HG03280 (cell line): ENCODE results near the gene ACYP2.
"Not testable (repeated sequence)": the region's sequence is repeated elsewhere in the genome, so short reads cannot be mapped to it uniquely, and the experiment has no call there.

Experiments
- ATAC-seq: cut with Tn5 transposase; IDR thresholded peaks from one replicate; pipeline ENCODE4 v1.9.1; 2021; ENCODE audit warnings: mild to moderate bottlenecking, moderate library complexity; ENCODE audit not compliant: unreplicated experiment

Gene ACYP2

DNA sequence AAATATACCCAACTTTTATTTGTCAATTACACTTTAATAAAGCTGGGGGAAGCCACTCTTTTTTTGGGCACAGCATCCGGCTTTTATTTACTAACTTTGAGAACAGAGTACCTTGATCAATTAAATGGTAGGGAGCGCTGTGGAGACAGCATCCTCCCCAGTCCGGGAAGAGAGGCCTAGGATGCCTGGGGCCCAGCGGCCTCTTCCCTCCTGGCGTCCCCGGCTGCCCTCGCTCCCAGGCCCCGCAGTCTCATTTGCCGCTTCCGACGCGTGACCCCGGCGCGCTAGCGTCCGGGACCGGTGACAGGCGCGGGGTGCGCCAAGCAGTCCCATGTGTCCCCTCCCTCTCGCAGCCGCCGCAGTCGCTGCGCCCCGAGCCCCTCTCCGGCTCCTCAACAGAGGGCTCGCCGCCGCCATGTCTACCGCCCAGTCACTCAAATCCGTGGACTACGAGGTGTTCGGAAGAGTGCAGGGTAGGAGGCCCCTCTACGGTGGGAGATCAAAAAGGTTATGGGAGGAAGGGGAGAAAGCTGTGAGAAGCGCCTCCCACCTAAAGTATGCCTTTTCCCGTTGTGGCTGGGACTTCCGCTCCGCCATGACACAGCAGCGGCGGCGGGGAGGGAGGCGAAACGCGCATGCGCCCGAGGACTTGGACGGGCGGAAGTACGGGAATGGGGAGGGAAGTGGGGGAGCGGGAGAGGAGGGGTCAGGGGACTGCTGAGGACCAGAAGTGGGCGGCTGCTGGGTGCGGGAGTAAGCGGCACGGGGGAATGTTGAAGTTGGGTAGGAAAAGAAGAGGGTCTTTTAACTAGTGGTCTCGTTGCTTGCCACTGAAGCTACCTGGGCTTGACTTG is at the start of gene ACYP2:
Gene ACYP2, plus strand, starts transcription at position 332 of the 854 bp plus-strand sequence.
- ATAC-seq = peak; percentile 85

DNA sequence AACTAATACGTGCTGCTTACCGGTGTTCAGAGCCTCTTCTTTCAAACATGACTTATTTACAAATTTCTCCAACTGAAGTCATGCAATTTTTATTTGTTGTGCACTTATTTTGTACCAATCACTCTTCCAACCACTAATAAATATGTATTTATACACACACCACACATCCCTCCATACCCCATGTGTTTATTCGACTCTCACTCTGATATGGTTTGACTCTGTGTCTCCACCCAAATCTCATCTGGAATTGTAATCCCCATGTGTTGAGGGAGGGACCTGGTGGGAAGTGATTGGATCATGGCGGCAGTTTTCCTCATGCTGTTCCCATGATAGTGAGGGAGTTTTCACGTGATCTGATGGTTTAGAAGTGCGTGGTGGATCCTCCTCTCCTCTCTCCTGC is 49.5 kb upstream of the ACYP2 start:
- ATAC-seq = no peak

DNA sequence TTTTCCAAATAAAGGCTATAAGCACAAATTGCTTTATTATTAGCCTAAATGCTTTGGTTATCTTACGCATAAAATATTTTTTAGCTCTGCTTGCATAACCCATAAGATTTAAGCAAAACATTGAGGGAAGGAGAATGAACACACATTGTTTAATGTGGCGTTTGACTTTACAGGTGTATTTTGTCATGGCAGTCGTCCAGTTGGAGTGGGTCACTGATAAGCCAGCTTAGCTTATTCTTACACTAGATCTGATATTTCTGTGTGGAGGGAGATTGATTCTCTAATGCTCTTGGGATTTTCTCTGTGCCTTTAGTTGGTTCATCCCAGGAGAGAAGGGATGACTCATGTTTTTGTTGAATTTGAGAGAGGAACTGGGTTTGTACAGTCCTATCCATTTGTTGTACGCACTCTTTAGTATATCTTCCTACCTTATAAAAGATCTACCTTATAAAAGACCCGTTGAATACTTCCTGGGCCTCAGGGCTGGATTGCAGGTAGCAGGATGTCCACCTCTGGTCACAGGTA is 47.5 kb upstream of the ACYP2 start:
- no peak for ATAC-seq

DNA sequence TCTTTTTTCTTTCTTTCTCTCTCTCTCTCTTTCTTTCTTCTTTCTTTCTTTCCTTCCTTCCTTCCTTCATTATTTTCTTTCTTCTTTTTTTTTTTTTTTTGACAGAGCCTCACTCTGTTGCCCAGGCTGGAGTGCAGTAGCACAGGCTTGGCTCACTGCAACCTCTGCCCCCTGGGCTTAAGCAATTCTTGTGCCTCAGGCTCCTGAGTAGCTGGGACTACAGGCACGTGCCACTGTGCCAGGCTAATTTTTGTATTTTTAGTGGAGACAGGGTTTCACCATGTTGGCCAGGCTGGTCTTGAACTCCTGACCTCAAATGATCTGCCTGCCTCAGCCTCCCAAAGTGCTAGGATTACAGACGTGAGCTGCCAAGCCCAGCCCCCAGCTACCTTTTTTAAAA is 42.9 kb upstream of the ACYP2 start:
- not testable (repeated sequence) for ATAC-seq

DNA sequence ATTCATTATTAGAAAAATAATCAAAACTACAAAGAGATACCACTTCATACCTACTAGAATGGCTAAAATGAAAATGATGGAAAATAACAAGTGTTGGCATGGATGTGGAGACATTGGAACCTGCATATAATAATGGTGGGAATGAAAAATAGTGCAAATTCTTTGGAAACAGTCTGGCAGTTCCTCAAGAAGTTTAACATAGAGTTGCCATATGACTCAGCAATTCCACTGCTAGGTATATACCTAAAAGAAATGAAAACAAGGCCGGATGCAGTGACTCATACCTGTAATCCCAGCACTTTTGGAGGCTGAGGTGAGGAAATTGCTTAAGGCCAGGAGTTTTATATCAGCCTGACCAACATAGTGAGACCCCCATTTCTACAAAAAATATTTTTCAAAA is 41.6 kb upstream of the ACYP2 start:
- ATAC-seq = no peak

DNA sequence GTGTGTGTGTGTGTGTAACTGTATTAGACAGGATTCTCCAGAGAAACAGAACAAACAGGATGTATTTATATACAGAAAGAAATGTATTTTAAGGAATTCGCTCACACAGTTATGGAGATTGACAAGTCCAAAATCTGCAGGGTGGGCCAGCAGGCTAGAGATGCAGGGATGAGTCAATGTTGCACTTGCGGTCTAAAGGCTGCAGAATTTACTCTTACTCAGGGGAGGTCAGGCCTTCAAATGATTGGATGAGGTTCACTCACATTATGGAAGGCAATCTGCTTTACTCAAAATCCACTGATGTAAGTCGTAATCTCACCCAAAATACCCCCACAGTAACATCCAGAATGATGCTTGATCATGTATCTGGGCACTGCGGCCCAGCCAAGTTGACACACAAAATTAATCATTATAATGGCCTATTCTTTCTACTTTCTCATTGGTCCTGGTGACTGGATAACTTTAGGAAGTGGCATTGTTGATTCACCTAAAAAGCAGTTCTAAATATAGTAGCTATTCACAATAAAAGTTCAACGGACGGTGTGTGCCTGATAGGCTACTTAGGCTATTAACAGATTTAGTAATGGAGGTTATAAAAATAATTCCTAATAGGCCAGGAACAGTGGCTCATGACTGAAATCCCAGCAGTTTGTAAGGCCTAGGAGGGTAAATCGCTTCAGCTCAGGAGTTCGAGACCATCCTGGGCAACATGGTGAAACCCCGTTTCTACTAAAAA is 40.6 kb upstream of the ACYP2 start:
- no peak for ATAC-seq

DNA sequence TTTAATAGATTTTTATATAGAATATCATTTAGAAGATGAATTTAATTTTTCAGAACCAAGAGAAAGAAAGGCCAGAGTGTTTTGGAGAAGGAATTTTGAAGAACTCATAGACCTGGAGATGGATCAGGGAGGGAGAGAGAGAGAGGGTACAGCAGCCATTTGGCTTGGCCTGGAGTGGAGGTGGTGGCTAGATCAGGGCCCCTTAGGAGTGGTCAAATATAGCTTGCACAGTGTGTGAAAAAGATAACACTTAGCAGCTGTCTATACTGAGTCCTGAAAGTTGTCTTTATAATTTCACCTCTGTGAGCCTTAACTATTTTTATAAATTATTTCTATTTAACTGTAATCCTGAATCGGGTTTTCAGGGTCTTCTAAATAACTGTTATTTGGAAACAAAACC is 38.8 kb upstream of the ACYP2 start:
- no peak for ATAC-seq

DNA sequence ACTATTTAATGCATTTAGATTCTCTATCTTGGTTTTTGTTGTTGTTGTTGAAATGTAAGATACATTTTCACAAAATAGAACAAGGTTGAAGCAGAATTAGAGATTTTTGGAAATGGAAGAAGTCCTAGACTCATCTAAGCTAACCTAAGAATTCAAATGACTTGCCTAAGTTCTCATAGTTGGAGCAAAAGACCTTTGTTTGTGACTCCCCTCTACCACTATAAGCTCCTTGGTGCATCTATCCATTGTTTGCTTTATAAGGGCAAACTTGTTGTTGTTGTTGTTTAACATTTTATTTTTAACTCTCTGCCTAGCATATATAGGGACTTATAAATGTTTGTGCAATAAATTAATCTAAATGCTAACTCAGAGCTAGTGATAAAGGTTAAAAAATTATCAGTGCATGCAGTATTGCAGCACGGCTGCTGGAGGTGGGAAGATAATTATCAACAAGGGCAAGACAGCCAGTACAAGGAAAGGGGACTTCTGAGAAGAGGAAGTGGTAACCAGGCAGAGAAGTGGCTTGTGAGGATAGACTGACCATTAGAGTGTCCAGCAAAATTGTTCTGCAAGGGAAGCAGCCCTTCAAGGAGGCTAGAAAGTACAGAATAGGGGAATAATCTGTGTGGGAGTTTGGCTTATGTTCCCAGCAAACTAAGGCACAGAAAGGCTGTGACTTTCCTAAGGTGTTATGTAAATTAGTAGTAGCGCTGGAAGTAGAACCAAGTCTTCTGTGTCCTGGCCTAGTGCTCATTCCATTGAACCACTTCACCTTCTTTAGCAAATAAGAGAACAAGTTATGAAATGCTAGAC is 38.1 kb upstream of the ACYP2 start:
- ATAC-seq = no peak

DNA sequence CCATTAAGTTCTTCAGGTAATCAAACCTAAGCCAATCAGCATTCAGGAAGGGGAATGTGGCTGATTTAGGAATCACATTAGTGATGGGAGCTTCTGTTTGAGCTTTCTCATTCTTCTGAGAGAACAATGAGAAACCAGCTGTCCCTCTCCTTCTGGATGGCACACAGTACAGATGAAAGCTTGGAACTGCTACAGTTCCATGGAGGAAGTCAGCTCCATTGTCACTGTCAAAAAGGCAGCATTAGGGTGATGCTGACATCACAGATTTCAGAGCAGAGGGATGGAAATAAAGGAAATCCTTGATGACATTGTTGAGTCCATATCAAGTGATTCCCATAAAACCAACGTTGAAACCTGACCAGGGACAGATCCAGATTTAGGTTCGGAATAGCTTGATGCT is 36.1 kb upstream of the ACYP2 start:
- ATAC-seq = no peak

DNA sequence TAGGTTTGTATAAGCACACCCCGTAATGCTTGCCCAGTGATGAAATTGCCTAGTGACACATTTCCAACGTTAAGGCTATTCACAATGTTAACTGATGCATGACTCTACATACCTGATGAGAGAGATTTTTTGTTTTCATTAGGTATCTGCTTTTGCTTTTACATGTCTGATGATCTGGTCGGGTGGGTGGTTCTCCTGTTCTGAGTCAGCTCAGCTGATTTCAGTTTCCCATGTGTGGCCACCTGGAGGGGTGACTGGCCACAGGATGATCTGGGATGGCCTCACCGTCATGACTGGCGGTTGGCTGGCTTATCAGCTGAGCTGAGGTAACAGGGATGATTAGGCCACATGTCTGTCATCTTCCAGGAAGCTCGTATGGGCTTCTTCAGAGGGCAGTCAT is 33.8 kb upstream of the ACYP2 start:
- peak; percentile 95 for ATAC-seq

DNA sequence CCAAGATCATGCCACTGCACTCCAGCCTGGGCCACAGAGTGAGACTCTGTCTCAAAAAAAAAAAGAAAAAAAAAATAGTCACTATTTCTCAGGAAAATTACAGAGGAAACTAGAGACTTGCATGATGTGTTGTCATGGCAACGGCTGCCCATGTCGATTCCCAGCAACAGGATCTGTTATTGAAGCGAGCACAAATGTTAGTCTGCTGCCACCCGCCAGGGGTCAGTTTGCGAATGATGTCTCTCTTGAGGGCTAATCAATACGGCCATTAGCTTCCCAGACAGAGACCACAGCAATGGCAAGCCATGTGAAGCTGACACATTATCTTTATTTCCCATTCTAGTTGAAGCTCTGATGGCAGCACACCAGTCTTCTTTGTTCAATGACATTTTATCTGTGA is 32.4 kb upstream of the ACYP2 start:
- ATAC-seq = no peak

DNA sequence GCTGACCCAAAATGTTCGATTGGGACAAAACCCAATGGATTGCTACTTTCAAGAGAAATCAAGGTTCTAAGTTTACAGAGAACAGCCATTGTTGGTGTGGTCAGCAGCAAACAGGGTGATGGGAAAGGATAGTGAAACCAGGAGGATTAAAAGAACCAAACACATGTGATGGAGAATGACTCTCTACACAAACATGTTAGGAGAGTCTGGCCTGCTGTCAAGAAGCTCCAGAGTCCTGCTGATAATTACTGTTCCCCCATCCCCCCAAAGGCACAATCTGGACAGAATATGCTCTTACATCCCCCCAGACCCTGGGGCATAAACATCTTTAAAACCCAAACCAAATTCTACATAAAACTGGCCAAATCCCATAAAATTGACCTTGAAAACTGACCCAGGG is 32.0 kb upstream of the ACYP2 start:
- no peak for ATAC-seq

DNA sequence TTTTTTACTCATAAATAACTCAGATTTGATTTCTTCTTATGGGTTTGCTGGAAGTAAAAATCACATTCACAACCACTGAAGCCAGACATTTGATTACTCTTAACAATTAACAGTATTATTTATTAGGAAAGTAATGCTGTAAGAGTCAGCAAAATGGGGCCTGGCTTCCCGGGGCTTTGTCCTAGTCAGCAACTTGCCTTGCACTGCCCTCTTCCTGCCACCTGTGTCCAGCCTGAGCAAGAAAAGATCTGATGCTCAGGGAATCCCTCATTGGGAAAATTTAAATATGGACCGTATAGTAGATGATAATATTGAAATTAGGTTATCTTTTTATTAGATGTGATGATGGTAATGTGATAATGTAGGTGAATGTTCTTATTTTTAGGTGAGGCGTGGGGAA is 30.8 kb upstream of the ACYP2 start:
- no peak for ATAC-seq

DNA sequence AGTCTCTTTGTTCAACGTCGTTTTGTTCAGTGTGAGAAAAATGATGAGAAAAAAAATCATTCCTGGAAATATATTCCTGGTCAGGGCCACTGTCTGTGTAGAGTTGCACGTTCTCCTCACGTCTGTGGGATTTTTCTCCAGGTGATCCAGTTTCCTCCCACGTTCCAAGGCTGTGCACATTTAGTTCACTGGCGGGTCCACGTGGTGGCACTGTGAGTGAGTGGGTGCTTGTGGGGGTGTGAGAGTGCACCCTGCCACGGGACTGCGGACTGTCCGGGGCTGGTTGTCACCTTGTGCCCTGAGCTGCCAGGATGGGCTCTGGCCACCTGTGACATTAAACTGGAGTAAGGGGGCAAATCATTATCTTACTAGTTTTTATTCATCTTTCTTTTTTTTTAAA is 30.3 kb upstream of the ACYP2 start:
- no peak for ATAC-seq

DNA sequence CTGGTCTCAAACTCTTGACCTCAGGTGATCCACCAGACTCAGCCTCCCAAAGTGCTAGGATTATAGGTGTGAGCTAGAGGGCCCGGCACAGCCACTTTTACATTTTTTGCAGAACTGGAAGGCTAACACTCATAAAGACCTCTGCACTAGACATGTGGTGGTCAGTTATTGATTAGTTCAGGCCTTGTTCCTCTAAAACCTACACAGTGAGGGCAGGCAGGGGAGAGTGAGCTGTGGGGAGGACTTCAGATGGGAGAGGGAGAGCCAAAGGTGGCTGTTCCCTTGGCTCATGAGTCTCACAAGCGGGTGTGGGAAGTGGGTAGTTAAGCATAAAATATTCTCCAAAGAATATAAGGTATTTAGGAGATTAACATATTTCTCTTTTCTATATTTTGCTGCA is 29.3 kb upstream of the ACYP2 start:
- ATAC-seq = no peak

DNA sequence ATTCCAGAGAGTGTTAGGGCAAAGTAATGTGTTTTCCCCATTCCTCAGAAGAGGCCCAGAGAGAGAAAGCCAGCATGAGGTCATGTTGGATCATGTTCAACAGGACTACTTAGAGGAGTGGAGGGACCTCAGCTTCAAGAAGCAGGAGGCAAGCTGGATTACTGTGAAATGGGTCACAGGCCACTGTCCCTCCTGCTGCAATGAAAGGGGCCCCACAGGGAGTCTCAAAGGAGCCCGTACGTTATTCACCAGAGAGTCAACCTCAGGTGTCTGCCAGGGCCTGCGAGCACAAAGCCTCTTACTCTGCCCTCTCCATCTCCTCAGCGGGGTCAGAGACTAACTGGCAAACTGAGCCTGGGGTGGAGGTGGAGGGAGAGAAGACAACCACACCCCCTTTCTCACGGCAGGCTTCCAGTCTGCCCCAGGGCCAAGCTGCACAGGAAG is 27.2 kb upstream of the ACYP2 start:
- no peak for ATAC-seq

DNA sequence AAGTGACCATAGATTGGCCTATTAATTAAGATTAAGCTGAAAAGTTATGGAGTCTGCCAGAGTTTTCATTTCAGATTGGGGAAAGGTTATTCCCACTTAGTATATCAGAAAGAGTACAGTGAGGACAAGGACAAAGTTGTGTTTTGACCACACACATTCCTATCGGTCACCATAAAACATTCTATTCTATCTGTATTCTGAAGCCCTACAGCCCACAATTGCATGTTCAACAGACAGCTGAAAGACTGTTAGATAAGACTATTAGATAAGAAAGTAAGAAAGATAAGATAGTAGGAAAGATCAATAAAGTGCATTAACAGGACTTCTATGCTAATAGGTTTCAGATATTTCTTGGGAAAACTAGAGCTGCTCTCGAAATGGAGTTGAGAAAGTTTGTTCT is 26.7 kb upstream of the ACYP2 start:
- no peak for ATAC-seq

DNA sequence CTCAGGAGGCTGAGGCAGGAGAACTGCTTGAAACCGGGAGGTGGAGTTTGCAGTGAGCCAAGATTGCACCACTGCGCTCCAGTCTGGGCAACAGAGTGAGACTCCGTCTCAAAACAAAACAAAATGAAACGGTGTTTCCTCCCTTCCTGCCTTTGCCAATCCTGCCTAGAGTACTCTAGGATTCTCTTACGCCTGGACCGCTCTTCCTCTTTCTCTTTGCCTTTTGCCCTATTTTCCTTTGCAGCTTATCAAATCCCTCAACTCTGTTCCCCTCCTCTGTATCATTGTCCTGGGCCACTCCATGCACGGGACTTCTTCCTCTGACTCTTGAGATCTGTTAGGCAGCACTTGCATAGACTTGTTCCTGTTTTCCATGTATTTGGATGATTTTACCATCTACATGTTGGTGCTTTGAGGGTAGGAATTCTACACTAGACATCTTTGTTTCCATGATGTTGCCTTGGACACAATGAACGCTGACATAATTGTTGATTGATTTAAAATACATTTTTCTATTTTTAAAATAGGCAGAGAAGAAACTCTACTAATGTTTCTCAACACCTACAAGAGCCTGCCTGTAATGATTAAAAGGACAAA is 24.8 kb upstream of the ACYP2 start:
- no peak for ATAC-seq

DNA sequence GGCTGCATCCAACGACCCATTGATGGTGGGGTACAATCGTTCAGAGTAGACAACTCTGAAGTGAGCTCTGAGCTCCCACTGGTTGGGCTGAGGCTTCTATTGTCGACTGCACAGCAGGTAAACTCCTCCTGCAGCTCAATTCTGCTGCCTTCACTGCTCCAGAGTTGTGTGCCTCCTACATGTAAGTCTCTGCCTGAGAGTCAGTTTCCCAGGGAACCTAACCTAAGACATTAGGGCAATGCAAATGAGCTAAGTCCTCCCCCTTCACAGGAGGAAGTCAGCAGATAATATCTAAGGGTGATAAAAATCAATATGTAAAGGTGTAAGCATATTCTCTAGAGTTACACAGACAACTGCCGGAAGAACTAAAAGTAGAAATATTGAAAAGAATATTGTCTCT is 22.5 kb upstream of the ACYP2 start:
- ATAC-seq = peak; percentile 42

DNA sequence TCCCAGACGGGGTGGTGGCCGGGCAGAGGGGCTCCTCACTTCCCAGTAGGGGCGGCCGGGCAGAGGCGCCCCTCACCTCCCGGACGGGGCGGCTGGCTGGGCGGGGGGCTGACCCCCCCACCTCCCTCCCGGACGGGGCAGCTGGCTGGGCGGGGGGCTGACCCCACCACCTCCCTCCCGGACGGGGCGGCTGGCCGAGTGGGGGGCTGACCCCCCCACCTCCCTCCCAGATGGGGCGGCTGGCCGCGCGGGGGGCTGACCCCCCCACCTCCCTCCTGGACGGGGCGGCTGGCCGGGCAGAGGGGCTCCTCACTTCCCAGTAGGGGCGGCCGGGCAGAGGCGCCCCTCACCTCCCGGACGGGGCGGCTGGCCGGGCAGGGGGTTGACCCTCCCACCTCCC is 20.0 kb upstream of the ACYP2 start:
- ATAC-seq = not testable (repeated sequence)

DNA sequence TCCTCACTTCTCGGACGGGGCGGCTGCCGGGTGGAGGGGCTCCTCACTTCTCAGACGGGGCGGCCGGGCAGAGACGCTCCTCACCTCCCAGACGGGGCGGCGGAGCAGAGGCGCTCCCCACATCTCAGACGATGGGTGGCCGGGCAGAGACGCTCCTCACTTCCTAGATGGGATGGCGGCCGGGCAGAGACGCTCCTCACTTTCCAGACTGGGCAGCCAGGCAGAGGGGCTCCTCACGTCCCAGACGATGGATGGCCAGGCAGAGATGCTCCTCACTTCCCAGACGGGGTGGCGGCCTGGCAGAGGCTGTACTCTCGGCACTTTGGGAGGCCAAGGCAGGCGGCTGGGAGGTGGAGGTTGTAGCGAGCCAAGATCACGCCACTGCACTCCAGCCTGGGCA is 19.3 kb upstream of the ACYP2 start:
- not testable (repeated sequence) for ATAC-seq
